ENCODE results near the gene GABBR2. TPM values are rescaled to one million over a fixed set of nuclear protein-coding genes. Genes with fewer than 3 reads are reported as not detected.

The GABBR2 gene
- total and polyA plus RNA-seq, 2 donors = 0.04 to 0.53 TPM

GRCh38 chr9:98494852-98495251 is 213.9 kb downstream of the GABBR2 start:
- WGBS = 80% methylated on average over 2 of the region's 2 CpGs
- Histone ChIP-seq H3K27ac (ENCODE audit: low read depth) (no peak overlapping the region), H3K36me3 (ENCODE audit: insufficient read depth) (no peaks in the 10 kb centered on the region), H3K4me1 (ENCODE audit: insufficient read depth) (no peaks in the 10 kb centered on the region), H3K4me3 (ENCODE audit: low read depth, low read length) (no peak overlapping the region)
- DNase-seq (ENCODE audit: extremely low spot score) = no peak

DNA sequence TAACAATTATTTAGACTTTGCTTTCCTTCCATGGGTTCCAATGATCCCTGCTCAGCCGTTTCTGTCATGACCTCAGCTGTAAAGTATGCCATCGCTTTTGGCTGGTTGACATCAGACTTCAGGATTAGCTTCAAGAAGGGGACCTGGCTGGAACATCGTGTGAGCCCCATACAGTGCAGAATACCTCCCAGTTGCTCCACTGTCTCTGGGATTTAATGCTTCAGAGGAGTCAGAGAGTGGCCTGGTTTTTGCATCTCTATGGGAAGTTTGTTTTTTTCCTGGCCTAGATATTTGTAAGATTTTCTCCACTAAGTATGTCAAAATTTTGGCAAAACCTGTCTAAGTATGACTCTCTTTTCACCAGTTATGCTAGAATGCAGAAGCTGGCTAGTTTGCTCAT is 216.9 kb downstream of the GABBR2 start:
- H3K36me3 ChIP-seq (ENCODE audit: insufficient read depth) = no peaks in the 10 kb centered on the region
- no peak overlapping the region for H3K27ac ChIP-seq (ENCODE audit: low read depth)
- H3K4me3 ChIP-seq (ENCODE audit: low read depth, low read length) = no peak overlapping the region
- no peaks in the 10 kb centered on the region for H3K4me1 ChIP-seq (ENCODE audit: insufficient read depth)
- WGBS = 24% methylated on average over 3 of the region's 3 CpGs
- DNase-seq (ENCODE audit: extremely low spot score) = no peak

- Histone ChIP-seq H3K36me3 (ENCODE audit: insufficient read depth) (no peaks in the 10 kb centered on the region), H3K27ac (ENCODE audit: low read depth) (no peak overlapping the region), H3K4me1 (ENCODE audit: insufficient read depth) (no peaks in the 10 kb centered on the region), H3K4me3 (ENCODE audit: low read depth, low read length) (no peak overlapping the region)
- WGBS = 63% methylated on average over 3 of the region's 3 CpGs
- no peak for DNase-seq (ENCODE audit: extremely low spot score)
These were observed 217.5 kb downstream of the GABBR2 start for GRCh38 chr9:98491231-98491651.

DNA sequence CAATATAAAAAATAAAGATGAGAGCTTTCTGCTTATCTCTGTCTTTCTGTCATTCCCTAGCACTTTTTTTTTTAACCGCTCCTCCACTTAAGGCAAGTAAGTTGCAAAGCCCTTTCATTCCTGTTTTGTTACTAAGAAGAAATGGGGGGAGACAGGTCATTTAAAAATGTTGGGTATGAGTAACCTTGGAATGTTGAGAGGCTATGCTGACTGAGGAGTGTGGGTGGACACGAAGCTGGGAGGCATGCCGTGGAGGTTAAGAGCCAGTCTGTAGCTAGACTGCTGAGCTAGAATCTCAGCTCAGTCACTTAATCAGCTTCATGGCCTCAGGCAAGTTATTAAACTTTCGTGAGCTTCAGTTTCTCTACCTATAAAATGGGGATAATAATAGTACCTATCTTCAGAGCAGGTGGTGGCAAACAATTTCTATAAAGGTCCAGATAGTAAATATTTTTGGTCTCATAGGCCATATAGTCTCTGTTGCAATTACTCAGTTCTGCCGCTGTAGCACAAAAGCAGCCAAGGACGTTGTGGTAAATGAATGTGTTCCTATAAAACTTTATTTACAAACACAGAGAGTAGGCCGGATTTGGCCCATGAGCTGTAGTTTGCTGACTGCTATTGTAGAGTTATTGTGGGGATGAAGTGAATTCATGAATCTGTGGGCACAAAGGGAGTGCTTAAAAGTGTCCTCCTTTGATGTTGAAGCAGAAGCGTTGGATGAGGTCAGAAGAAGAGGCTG is 220.0 kb downstream of the GABBR2 start:
- no peak for DNase-seq (ENCODE audit: extremely low spot score)
- WGBS = 77% methylated on average over 8 of the region's 8 CpGs
- Histone ChIP-seq H3K4me3 (ENCODE audit: low read depth, low read length) (no peak overlapping the region), H3K36me3 (ENCODE audit: insufficient read depth) (no peaks in the 10 kb centered on the region), H3K27ac (ENCODE audit: low read depth) (no peak overlapping the region), H3K4me1 (ENCODE audit: insufficient read depth) (no peaks in the 10 kb centered on the region)

DNA sequence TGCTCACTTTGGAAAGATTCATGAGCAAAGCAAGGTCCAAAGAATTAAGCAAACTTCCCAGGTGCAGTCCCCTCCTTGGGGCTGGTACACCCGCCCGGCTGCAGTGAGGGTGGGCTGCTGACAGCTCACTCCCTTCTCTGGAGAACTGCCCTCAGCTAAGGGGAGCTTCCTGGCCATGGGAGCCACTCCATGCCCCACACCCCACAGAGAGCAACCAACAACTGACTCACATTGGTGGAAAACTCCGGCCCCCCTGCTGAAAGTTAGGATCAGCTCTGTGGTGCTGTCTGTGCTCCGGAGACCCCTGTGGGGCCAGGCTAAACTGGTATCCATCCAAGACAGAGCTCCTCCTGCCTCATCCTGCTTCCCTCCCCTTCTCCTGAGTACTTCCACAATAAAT is 223.0 kb downstream of the GABBR2 start:
- no peak overlapping the region for H3K27ac ChIP-seq (ENCODE audit: low read depth)
- DNase-seq (ENCODE audit: extremely low spot score) = no peak
- no peaks in the 10 kb centered on the region for H3K4me1 ChIP-seq (ENCODE audit: insufficient read depth)
- 62% methylated on average over 4 of the region's 4 CpGs for WGBS
- no peaks in the 10 kb centered on the region for H3K36me3 ChIP-seq (ENCODE audit: insufficient read depth)
- H3K4me3 ChIP-seq (ENCODE audit: low read depth, low read length) = no peak overlapping the region

DNA sequence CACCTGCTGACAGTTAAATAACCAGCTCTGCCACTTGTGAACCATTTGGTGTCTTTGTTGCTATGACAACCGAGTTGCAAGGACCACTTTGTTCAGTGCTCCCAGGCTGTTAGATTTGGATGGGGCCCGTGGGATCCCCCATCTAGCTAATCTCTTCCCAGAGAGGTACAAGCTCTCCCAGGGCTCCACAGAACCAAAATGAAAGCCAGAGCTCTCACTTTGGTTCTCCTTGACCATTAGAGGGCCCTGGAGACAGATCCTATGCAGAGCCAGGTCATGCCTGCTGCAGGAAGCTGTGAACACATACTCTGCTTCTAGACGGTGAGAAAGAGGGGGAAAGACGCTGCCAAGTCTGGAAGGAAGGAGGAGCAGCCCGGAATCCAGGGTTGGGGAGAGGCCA is 224.6 kb downstream of the GABBR2 start:
- DNase-seq (ENCODE audit: extremely low spot score) = no peak
- no peak overlapping the region for H3K27ac ChIP-seq (ENCODE audit: low read depth)
- no peak overlapping the region for H3K4me3 ChIP-seq (ENCODE audit: low read depth, low read length)
- WGBS = 29% methylated on average over 5 of the region's 5 CpGs
- H3K4me1 ChIP-seq (ENCODE audit: insufficient read depth) = no peaks in the 10 kb centered on the region
- H3K36me3 ChIP-seq (ENCODE audit: insufficient read depth) = no peaks in the 10 kb centered on the region

GRCh38 chr9:98482226-98482625 is 226.5 kb downstream of the GABBR2 start:
- DNase-seq (ENCODE audit: extremely low spot score) = no peak
- Histone ChIP-seq H3K27ac (ENCODE audit: low read depth) (no peak overlapping the region), H3K4me1 (ENCODE audit: insufficient read depth) (no peaks in the 10 kb centered on the region), H3K36me3 (ENCODE audit: insufficient read depth) (no peaks in the 10 kb centered on the region), H3K4me3 (ENCODE audit: low read depth, low read length) (no peak overlapping the region)
- 48% methylated on average over 5 of the region's 5 CpGs for WGBS

- WGBS = 67% methylated on average over 5 of the region's 5 CpGs
- Histone ChIP-seq H3K4me3 (ENCODE audit: low read depth, low read length) (no peak overlapping the region), H3K4me1 (ENCODE audit: insufficient read depth) (no peaks in the 10 kb centered on the region), H3K27ac (ENCODE audit: low read depth) (no peak overlapping the region), H3K36me3 (ENCODE audit: insufficient read depth) (no peaks in the 10 kb centered on the region)
- no peak for DNase-seq (ENCODE audit: extremely low spot score)
These were observed 227.1 kb downstream of the GABBR2 start for GRCh38 chr9:98481676-98482075.

- Histone ChIP-seq H3K4me3 (ENCODE audit: low read depth, low read length) (no peak overlapping the region), H3K36me3 (ENCODE audit: insufficient read depth) (no peaks in the 10 kb centered on the region), H3K4me1 (ENCODE audit: insufficient read depth) (no peaks in the 10 kb centered on the region), H3K27ac (ENCODE audit: low read depth) (no peak overlapping the region)
- WGBS = 90% methylated on average over 5 of the region's 5 CpGs
- no peak for DNase-seq (ENCODE audit: extremely low spot score)
These were observed 228.5 kb downstream of the GABBR2 start for GRCh38 chr9:98479967-98480847.

DNA sequence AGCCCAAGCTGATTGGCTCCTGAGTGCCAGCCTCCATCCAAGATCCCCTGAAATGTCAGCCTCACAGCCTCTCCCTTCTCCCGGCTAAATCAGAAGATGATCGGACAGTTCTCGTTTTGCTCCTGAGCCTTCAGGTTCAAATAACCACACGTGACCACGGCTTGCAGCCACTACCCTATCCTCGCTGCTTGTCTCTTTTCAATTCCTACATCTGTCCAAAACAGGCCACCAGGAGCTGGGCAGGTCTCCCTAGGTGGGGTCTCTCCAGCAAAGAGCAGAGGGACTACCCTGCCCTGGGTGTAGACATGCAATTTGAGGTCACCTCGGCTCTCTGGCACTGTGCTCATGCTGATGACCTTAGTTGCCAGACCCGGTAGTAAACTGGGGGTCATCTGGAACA is 229.3 kb downstream of the GABBR2 start:
- H3K27ac ChIP-seq (ENCODE audit: low read depth) = no peak overlapping the region
- H3K4me1 ChIP-seq (ENCODE audit: insufficient read depth) = no peaks in the 10 kb centered on the region
- no peak overlapping the region for H3K4me3 ChIP-seq (ENCODE audit: low read depth, low read length)
- no peak for DNase-seq (ENCODE audit: extremely low spot score)
- H3K36me3 ChIP-seq (ENCODE audit: insufficient read depth) = no peaks in the 10 kb centered on the region
- WGBS = 83% methylated on average over 8 of the region's 8 CpGs

DNA sequence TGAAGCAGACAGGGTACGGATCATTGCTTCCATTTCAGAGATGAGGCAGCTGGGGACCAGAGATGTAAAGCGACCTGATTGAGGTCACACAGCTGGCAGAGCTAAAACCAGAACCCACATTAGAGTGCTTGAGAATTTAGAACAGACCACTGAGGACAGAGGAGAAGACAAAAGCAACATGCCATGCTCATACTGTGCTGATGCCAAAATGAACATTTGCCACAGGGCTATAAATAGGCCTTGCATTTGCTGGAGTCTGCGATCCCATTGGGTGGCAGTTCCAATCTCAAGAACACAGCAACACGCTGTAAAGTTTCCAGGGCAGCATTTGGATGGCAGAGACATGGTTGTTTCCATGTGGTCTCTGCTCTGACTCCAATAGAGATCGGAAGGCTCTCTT is 230.9 kb downstream of the GABBR2 start:
- DNase-seq (ENCODE audit: extremely low spot score) = no peak
- Histone ChIP-seq H3K27ac (ENCODE audit: low read depth) (no peak overlapping the region), H3K4me1 (ENCODE audit: insufficient read depth) (no peaks in the 10 kb centered on the region), H3K36me3 (ENCODE audit: insufficient read depth) (no peaks in the 10 kb centered on the region), H3K4me3 (ENCODE audit: low read depth, low read length) (no peak overlapping the region)
- 79% methylated on average over 5 of the region's 5 CpGs for WGBS

- no peaks in the 10 kb centered on the region for H3K36me3 ChIP-seq (ENCODE audit: insufficient read depth)
- WGBS = 45% methylated on average over 2 of the region's 2 CpGs
- H3K27ac ChIP-seq (ENCODE audit: low read depth) = no peak overlapping the region
- H3K4me3 ChIP-seq (ENCODE audit: low read depth, low read length) = no peak overlapping the region
- H3K4me1 ChIP-seq (ENCODE audit: insufficient read depth) = no peaks in the 10 kb centered on the region
- no peak for DNase-seq (ENCODE audit: extremely low spot score)
These were observed 236.5 kb downstream of the GABBR2 start for GRCh38 chr9:98472216-98472615.

GRCh38 chr9:98471185-98471584 is 237.6 kb downstream of the GABBR2 start:
- no peak overlapping the region for H3K27ac ChIP-seq (ENCODE audit: low read depth)
- no peak overlapping the region for H3K4me3 ChIP-seq (ENCODE audit: low read depth, low read length)
- H3K4me1 ChIP-seq (ENCODE audit: insufficient read depth) = no peaks in the 10 kb centered on the region
- WGBS = 63% methylated on average over 3 of the region's 3 CpGs
- no peaks in the 10 kb centered on the region for H3K36me3 ChIP-seq (ENCODE audit: insufficient read depth)
- DNase-seq (ENCODE audit: extremely low spot score) = no peak

GRCh38 chr9:98468567-98469239 is 240.0 kb downstream of the GABBR2 start:
- Histone ChIP-seq H3K36me3 (ENCODE audit: insufficient read depth) (no peaks in the 10 kb centered on the region), H3K4me1 (ENCODE audit: insufficient read depth) (no peaks in the 10 kb centered on the region), H3K27ac (ENCODE audit: low read depth) (no peak overlapping the region), H3K4me3 (ENCODE audit: low read depth, low read length) (no peak overlapping the region)
- no peak for DNase-seq (ENCODE audit: extremely low spot score)
- 88% methylated on average over 5 of the region's 5 CpGs for WGBS

Measured in urinary bladder (tissue), 4 donors.